GM18517 (cell line): ENCODE data around the gene TENM4.

Experiments used
- ATAC-seq: cut with Tn5 transposase; IDR thresholded peaks from one replicate; pipeline ENCODE4 v1.9.1; 2021; ENCODE audit warnings: mild to moderate bottlenecking, moderate library complexity; ENCODE audit not compliant: unreplicated experiment

TENM4 gene

GRCh38 chr11:78804991-78805390 lies 635.8 kb downstream of the TENM4 start:
- no peak for ATAC-seq

- ATAC-seq: no peak
Measured at GRCh38 chr11:78803995-78804394, 636.8 kb downstream of the TENM4 start.

GRCh38 chr11:78802058-78802761 lies 638.6 kb downstream of the TENM4 start:
- no peak for ATAC-seq

DNA sequence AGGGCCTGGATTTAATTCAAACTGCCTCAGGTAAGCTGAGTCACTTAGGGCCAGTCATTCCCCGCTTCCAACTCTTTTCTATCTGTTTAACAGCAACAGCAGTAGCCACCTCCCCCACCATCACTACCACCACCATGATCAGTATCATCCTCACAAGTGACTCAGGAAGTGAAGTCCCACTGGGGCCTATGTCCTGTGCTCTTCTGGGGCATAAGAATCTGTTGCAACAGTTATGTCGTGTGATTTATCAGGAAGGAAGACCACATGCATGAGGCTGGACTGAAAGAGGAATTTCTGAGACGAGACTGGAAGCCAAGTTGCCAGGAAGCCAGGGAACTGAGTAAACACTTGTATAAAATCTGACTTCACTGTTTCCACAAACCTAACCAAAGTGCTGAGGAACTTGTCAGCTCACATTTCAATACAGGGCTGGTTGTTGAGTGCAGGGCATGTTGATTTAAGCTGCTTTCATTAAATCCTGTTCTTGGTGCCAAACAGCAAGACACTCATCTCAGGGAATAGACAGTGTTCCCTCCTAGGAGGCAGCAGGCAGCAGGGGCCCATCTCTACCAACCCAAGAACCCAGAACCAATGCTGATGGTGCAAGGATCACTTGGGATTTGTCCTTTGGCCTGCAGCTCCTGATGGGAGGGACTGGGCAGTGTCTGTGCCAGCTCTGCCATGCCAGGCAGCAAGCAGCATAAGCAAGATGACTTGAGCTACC lies 639.5 kb downstream of the TENM4 start:
- no peak for ATAC-seq

DNA sequence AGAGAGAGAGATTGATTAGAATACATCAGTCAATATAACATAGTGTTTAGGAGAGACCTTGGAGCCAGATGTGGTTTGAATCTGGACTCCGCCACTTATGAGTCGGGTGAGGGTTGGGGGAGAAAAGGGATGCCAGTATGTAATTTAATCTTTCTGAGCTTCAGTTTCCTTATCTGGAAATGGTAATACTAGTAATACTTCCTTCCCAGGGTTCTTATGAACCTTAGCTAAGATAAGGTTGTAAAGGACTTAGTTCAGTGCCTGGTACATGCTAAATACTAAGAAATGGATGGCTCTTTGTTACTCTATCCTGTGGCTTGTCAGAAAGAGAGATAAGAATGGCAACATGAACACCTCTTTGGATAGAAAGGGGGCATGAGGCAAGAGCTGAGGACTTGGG lies 640.1 kb downstream of the TENM4 start:
- no peak for ATAC-seq

DNA sequence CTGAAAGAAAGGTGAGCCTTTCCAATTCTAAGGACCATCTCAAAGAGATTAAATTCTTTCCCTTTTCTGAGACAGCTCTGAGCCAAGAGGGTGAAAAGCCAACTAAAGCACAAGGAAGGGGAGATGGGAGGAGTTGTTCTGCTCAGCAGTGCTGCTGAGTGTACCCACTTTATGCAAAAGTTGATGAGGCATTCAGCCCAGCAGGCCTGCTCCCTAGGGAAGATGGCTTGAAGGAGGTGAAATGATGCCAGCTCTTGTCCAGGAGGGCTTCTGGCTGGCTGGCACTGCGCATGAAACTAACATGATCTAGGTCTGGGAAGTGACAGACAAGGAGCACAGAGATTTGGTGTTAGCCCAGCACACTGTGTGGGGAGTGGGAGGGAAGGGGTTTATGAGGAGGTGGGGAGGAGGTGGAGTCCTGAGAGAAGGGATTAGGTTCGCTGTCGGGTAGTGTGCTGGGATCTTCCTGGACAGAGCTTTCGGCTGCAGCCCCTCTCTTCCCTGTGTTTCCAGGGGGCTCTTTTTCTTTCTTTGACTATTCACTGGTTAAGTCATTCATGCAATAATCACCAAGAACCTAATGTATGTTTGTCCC lies 640.6 kb downstream of the TENM4 start:
- no peak for ATAC-seq

GRCh38 chr11:78798663-78799062 lies 642.2 kb downstream of the TENM4 start:
- no peak for ATAC-seq

DNA sequence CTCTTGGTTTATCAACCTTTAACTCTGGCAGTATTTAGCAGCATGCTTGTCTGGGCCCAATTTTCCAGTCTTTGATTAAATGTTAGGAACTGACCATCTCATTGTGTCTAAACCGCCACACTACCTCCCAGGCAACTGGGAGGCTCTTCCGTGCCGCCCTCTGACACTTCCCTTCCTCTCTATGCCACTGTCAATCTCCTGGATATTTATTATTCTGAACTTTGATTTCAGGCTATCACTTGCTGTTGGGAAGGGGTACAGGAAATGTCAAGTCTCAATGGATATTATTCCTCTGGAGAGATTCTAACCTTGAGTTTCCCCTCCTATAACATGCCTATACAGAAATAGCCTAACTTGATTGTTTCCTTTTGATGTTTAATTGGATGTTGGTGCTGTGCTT lies 643.3 kb downstream of the TENM4 start:
- no peak for ATAC-seq

- ATAC-seq: no peak
Measured at GRCh38 chr11:78796956-78797355, 643.9 kb downstream of the TENM4 start.

DNA sequence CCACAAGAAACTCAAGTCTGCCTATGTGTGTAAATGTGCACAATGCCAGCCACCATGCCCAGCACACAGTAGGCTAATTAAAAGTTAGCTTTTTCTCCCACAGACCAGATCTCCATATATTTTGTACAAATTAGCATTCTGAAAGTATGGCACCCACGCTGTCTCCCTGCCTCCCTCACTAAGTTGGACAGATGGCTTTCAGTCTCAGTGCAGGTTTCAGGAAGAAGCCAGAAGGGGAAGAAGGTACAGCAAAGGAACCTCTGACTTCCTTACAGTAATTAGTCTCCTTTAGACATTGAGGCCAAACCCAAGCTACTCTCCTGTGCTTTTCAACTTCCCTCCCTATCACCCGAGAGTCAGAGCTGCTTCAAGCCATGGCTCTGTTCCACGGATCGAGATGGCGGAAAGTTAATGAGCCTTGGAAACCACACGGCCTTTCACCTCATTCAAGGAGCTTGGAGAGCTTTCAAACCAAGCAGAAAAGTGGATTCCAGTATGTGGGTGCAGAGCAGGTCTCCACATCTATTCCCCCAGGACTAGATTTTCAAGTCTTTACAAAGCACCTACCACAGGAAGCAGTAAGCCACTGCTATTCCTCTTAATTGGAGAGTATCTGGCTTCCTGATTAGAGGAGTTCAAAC lies 645.1 kb downstream of the TENM4 start:
- no peak for ATAC-seq

- ATAC-seq: no peak
Measured at GRCh38 chr11:78791964-78792363, 648.9 kb downstream of the TENM4 start.

- no peak for ATAC-seq
Measured at GRCh38 chr11:78791254-78791653, 649.6 kb downstream of the TENM4 start.

GRCh38 chr11:78790784-78791183 lies 650.0 kb downstream of the TENM4 start:
- ATAC-seq: no peak

DNA sequence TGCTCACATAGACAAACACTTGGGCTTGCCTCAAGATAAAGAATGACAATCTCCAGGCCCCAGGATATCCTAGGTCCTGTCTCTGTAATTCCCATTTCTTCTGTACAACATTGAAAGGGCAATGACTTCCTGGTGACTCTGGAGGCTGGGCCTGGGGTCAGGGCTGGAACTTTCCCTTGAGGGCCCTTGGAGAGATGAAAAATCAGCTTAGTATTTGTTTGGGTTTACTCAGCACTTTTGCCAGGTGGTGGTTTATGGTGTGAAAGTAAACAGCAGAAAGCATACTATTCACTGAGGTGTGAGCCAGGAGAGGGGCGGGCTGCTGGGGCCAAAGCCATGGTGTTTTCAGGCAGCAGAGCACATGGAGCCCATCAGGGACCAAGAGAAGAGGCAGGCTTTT lies 651.5 kb downstream of the TENM4 start:
- ATAC-seq: no peak

GRCh38 chr11:78788533-78788932 lies 652.3 kb downstream of the TENM4 start:
- ATAC-seq: no peak

- ATAC-seq: no peak
Measured at GRCh38 chr11:78787696-78788095, 653.1 kb downstream of the TENM4 start.

GRCh38 chr11:78786746-78787145 lies 654.1 kb downstream of the TENM4 start:
- no peak for ATAC-seq

DNA sequence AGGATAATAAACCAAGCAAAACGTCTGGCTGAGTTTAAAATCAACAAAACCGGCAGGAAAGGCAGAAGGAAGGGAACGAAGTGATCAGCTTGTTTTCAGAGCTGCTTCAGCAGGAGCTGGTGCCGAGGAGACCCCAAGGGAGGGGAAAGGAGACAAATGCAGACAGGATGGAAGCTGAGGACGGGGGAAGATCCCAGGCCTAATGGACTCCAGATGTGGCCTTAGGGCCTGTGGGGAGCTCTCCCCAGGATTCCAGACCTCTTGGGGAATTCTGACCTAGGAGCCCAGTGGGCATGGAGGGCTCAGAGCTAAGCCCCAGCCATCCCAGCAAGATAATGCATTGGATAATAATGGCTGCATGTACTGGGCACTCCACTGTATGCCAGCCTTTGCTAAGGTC lies 654.7 kb downstream of the TENM4 start:
- no peak for ATAC-seq

- no peak for ATAC-seq
Measured at GRCh38 chr11:78784321-78785061, 656.3 kb downstream of the TENM4 start.

- ATAC-seq: no peak
Measured at GRCh38 chr11:78783846-78784245, 657.0 kb downstream of the TENM4 start.

DNA sequence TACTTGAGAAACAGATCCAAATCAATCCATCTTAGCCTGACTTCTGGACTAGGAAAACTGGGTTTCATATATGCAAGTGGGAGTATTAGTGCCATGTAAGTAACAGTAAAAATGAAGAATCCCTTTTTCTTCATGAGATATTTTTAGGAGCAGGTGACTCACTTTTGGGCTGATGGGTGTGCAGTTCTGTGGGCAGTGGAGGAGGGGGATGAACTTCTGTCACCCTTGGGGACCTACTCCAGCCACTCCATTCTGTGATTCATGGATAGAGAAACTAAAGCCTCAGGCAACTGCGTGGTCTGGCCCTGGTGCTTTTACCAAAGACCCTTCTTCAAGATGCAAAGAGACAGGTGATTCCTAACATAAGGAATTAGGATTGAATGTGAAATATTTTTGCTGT lies 657.5 kb downstream of the TENM4 start:
- no peak for ATAC-seq
